ENCODE data around the gene PKD1L1.

- TF ChIP-seq POLR2A (IDR thresholded peaks at IDR 0.05) (no peak), CTCF (IDR thresholded peaks at IDR 0.05) (no peak)
Measured at GRCh38 chr7:47795631-47796030, 152.6 kb downstream of the PKD1L1 start.
